Spleen (tissue), 11 donors: Measurements from ENCODE around the gene IGF2BP1. TPM values are rescaled to one million over a fixed set of nuclear protein-coding genes. Genes with fewer than 3 reads are reported as not detected.
A peak's percentile ranks its signal among the peaks of the same experiment; 100 is the strongest.
"Not testable (repeated sequence)": the region's sequence is repeated elsewhere in the genome, so short reads cannot be mapped to it uniquely, and the experiment has no call there.

Experiments
- DNase-seq: peaks from one replicate; pipeline ENCODE4 v3.0.0-alpha.2; 2020
- H3K27ac ChIP-seq, 8 donors: fragments of 200-600 bp; sonication (generic) in 7 of 8; 1 replicate in 4 of 8; 2 replicates in 4 of 8; pipeline versions ENCODE4 v1.5.0 to v1.8.0; 2016 to 2021; ENCODE audit warnings: inconsistent platforms in 4 of 8, mild to moderate bottlenecking in 4 of 8, moderate library complexity in 1 of 8
- H3K27me3 ChIP-seq, 7 donors: fragments of 200-600 bp; sonication (generic) in 6 of 7; replicated peaks in 1 of 7; 1 replicate in 4 of 7; 2 replicates in 3 of 7; pipeline versions ENCODE4 v1.5.0 to v1.8.0; 2016 to 2021; ENCODE audit warnings: inconsistent platforms in 3 of 7, mild to moderate bottlenecking in 1 of 7
- H3K36me3 ChIP-seq, 6 donors: fragments of 200-600 bp; sonication (generic) in 5 of 6; 1 replicate in 4 of 6; 2 replicates in 2 of 6; pipeline versions ENCODE4 v1.5.0 to v1.8.0; 2016 to 2021; ENCODE audit warnings: inconsistent platforms in 2 of 6
- H3K4me1 ChIP-seq, 6 donors: fragments of 200-600 bp; sonication (generic) in 5 of 6; 1 replicate in 3 of 6; 2 replicates in 3 of 6; pipeline versions ENCODE4 v1.5.0 to v1.8.0; 2016 to 2021; ENCODE audit warnings: inconsistent platforms in 3 of 6
- H3K4me3 ChIP-seq, 8 donors: fragments of 200-600 bp; sonication (generic) in 7 of 8; 1 replicate in 4 of 8; 2 replicates in 4 of 8; pipeline versions ENCODE4 v1.5.0 to v1.8.0; 2016 to 2021; ENCODE audit warnings: inconsistent platforms in 4 of 8, mild to moderate bottlenecking in 4 of 8, moderate library complexity in 2 of 8
- H3K9me3 ChIP-seq, 8 donors: fragments of 200-600 bp; sonication (generic) in 7 of 8; 1 replicate in 4 of 8; 2 replicates in 4 of 8; pipeline versions ENCODE4 v1.5.0 to v1.8.0; 2016 to 2021; ENCODE audit warnings: inconsistent platforms in 4 of 8
- CTCF ChIP-seq, 11 experiments: fragments of 200-600 bp in 7 of 11; fragments of 450-650 bp in 4 of 11; sonication (generic) in 4 of 11; IDR thresholded peaks in 8 of 11; conservative IDR thresholded peaks in 3 of 11; 1 replicate in 7 of 11; 2 replicates in 4 of 11; pipeline versions ENCODE4 v1.4.0 to v1.8.0; 2016 to 2021; ENCODE audit warnings: antibody characterized with exemption in 11 of 11, inconsistent platforms in 4 of 11, mild to moderate bottlenecking in 1 of 11
- POLR2A ChIP-seq, 3 donors: fragments of 450-650 bp; IDR thresholded peaks; one replicate each; pipeline ENCODE4 v1.5.1; 2017; ENCODE audit warnings: antibody characterized with exemption in 3 of 3, mild to moderate bottlenecking in 1 of 3
- POLR2AphosphoS5 ChIP-seq, 3 donors: sonication (generic); formaldehyde crosslinking; IDR thresholded peaks; one replicate each; pipeline ENCODE4 v1.5.1; 2017; ENCODE audit warnings: antibody characterized with exemption in 3 of 3
- WGBS, 5 donors: extraction: QIAGEN DNeasy Blood & Tissue Kit in 3 of 5; methylation state at CpG; one replicate each; pipeline versions ENCODE4 v1.1.5 to v1.1.7; 2013 to 2018; 5-methylcytosine and 5-hydroxymethylcytosine counted together
- intact Hi-C: fragments of 100-400 bp; cut with DNase I; formaldehyde crosslinking; loops from one replicate; pipeline ENCODE4 v1.15.0; 2023; ENCODE audit warnings: low total_unique reads
- polyA plus RNA-seq, 3 donors: library from polyadenylated mRNA; stranded (reverse); fragments of 200-250 nt; gene quantifications; one replicate each; pipeline ENCODE4 v1.2.1, GENCODE V29; 2013
- total RNA-seq, 7 donors: library from RNA; depleted of rRNA in 3 of 7; stranded (reverse); fragments of >200 nt in 3 of 7; fragmentation: NEBNext Ultra II Directional in 4 of 7; extraction: Animal tissue kit (Norgen Biotek cat#: 25700) in 4 of 7; gene quantifications; one replicate each; pipeline versions ENCODE4 v1.1.0 to v1.2.1, GENCODE V29; 2016 to 2021
- donor health status: healthy with polysubstance abuse.
- donor health status: DM: no; HTN: no; CAD: no; lungs with moderate emphysema.
- donor health status: DM: no; HTN: no; CAD: no.
- donor health status: Bipolar disorder and iron deficiency.
- donor health status: healthy.
- donor health status: DM: no; HTN: no; CAD: no.
- donor health status: DM: yes; HTN: yes; CAD: no.

The IGF2BP1 gene
- total and polyA plus RNA-seq, 10 donors = 0.17 TPM; not detected in 9

DNA sequence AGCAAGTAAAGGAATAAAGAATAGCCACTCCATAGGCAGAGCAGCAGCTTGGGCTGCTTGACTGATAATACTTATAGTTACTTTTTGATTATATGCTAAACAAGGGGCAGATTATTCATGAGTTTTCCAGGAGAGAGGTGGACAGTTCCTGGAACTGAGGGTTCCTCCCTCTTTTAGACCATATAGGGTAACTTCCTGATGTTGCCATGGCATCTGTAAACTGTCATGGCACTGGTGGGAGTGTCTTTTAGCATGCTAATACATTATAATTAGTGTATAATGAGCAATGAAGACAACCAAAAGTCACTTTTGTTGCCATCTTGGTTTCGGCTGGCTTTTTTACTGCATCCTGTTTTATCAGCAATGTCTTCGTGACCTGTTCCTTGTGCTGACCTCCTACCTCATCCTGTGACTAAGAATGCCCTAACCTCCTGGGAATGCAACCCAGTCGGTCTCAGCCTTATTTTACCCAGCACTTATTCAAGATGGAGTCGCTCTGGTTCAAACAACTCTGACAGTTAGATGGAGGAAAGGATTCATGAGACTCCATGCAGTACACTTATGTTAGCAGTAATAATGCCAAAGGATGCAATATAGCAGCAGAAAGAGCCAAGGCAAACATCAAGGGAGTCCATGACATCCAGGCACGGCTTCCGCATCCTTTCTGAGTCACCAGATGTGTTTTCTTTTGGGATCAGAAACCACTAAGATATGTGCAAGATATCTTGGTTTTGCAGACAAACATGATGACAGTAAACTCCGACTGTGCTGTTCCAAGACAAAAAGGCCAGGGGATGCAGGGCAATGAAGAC is 79.6 kb downstream of the IGF2BP1 start:
- intact Hi-C loops = no loop called here
- H3K27ac ChIP-seq = no peak overlapping the region
- H3K4me1 ChIP-seq = no peaks in the 10 kb centered on the region
- no peak overlapping the region for H3K4me3 ChIP-seq
- no peak for DNase-seq
- no peaks in the 10 kb centered on the region for H3K9me3 ChIP-seq
- H3K36me3 ChIP-seq = no peaks in the 10 kb centered on the region
- H3K27me3 ChIP-seq = peaks cover 0 to 26% (median 0%) of the 10 kb centered on the region in 7 donors
- WGBS, 5 donors = 79 to 86% (median 81%) methylated on average over 7 of the region's 7 CpGs
- TF ChIP-seq CTCF (IDR thresholded peaks at IDR 0.05 in 8 of 11, conservative IDR thresholded peaks at IDR 0.05 in 3 of 11) (no peak), POLR2AphosphoS5 (IDR thresholded peaks at IDR 0.05) (no peak), POLR2A (IDR thresholded peaks at IDR 0.05) (no peak)

GRCh38 chr17:49078248-49078647 is 81.1 kb downstream of the IGF2BP1 start:
- DNase-seq = no peak
- Histone ChIP-seq H3K27me3 (peaks cover 0 to 38% (median 0%) of the 10 kb centered on the region in 7 donors), H3K9me3 (no peaks in the 10 kb centered on the region), H3K27ac (no peak overlapping the region), H3K4me1 (no peaks in the 10 kb centered on the region), H3K4me3 (no peak overlapping the region), H3K36me3 (no peaks in the 10 kb centered on the region)
- TF ChIP-seq POLR2AphosphoS5 (IDR thresholded peaks at IDR 0.05) = no peak
- TF ChIP-seq CTCF (IDR thresholded peaks at IDR 0.05 in 8 of 11, conservative IDR thresholded peaks at IDR 0.05 in 3 of 11) = no peak
- no peak for TF ChIP-seq POLR2A (IDR thresholded peaks at IDR 0.05)
- intact Hi-C loops = no loop called here
- WGBS, 5 donors = 75 to 87% (median 81%) methylated on average over 7 of the region's 7 CpGs

DNA sequence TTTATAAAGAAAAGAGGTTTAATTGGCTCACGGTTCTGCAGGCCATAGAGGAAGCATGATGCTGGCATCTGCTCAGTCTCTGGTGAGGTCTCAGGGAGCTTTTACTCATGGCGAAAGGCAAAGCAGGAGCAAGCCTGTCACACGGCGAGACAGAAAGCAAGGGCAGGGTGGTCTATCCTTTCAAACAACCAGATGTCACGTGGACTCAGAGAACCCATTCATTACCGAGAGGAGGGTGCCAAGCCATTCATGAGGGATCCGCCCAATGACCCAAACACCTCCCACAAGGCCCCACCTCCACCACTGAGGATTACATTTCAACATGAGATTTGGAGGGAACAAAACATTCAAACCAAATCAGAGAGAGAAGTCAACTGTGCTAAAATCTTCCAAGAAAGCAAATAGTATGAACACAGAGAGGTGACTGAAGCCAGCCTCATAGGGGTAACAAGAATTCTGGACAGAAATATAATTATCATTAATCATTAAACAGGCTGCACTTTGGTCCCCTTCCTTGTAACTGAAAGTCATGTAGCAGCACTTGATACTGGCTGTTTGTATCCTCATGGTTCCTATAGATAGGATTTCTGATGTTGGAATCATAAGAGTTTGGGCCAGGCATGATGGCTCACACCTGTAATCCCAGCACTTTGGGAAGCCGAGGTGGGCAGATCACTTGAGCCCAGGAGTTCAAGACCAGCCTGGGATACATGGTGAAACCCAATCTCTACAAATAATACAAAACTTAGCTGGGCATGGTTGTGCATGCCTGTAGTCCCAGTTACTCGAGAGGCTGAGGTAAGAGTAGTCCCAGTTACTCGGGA is 82.9 kb downstream of the IGF2BP1 start:
- no peaks in the 10 kb centered on the region for H3K4me1 ChIP-seq
- intact Hi-C loops = no loop called here
- WGBS, 5 donors = 77 to 91% (median 88%) methylated on average over 9 to 10 of the region's 10 CpGs
- no peaks in the 10 kb centered on the region for H3K36me3 ChIP-seq
- H3K27me3 ChIP-seq = peaks cover 0 to 52% (median 0%) of the 10 kb centered on the region in 7 donors
- H3K4me3 ChIP-seq = no peak overlapping the region
- DNase-seq = peak; percentile 16
- TF ChIP-seq POLR2AphosphoS5 (IDR thresholded peaks at IDR 0.05) (no peak), CTCF (IDR thresholded peaks at IDR 0.05 in 8 of 11, conservative IDR thresholded peaks at IDR 0.05 in 3 of 11) (no peak), POLR2A (IDR thresholded peaks at IDR 0.05) (no peak)
- H3K27ac ChIP-seq = no peak overlapping the region
- no peaks in the 10 kb centered on the region for H3K9me3 ChIP-seq

- Histone ChIP-seq H3K9me3 (no peaks in the 10 kb centered on the region), H3K4me1 (no peaks in the 10 kb centered on the region), H3K27me3 (peaks cover 0 to 53% (median 0%) of the 10 kb centered on the region in 7 donors), H3K27ac (no peak overlapping the region), H3K4me3 (no peak overlapping the region), H3K36me3 (no peaks in the 10 kb centered on the region)
- no peak for TF ChIP-seq CTCF (IDR thresholded peaks at IDR 0.05 in 8 of 11, conservative IDR thresholded peaks at IDR 0.05 in 3 of 11)
- TF ChIP-seq POLR2AphosphoS5 (IDR thresholded peaks at IDR 0.05) = no peak
- no peak for TF ChIP-seq POLR2A (IDR thresholded peaks at IDR 0.05)
- intact Hi-C loops = no loop called here
- WGBS, 5 donors = 74 to 85% (median 81%) methylated on average over 5 of the region's 5 CpGs
- peak; percentile 6 for DNase-seq
Measured at GRCh38 chr17:49082231-49082630, 85.0 kb downstream of the IGF2BP1 start.

DNA sequence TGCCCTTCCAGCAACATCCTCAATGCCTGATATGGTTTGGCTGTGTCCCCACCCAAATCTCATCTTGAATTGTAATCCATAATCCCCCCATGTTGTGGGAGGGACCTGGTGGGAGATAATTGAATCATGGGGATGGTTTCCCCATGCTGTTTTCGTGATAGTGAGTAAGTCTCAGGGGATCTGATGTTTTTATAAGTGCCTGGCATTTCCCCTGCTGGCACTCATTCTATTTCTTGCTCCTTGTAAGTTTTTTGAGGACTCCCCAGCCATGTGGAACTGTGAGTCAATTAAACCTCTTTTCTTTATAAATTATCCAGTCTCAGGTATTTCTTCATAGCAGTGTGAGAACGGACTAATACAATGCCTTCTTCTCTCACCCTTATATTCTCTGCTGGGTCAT is 87.9 kb downstream of the IGF2BP1 start:
- H3K9me3 ChIP-seq, DNase-seq, intact Hi-C loops, H3K27ac ChIP-seq, H3K4me3 ChIP-seq, H3K4me1 ChIP-seq, H3K36me3 ChIP-seq: not testable (repeated sequence)
- peaks cover 0 to 65% (median 0%) of the 10 kb centered on the region in 7 donors for H3K27me3 ChIP-seq
- 55 to 68% (median 67%) methylated on average over 2 of the region's 2 CpGs for WGBS, 5 donors
